ENCODE measurements around the gene PGM2L1. TPM values are rescaled to one million over a fixed set of nuclear protein-coding genes. Genes with fewer than 3 reads are reported as not detected.

Gene PGM2L1
- total RNA-seq, 1 donor from 2014 or later = 1.6 TPM

DNA sequence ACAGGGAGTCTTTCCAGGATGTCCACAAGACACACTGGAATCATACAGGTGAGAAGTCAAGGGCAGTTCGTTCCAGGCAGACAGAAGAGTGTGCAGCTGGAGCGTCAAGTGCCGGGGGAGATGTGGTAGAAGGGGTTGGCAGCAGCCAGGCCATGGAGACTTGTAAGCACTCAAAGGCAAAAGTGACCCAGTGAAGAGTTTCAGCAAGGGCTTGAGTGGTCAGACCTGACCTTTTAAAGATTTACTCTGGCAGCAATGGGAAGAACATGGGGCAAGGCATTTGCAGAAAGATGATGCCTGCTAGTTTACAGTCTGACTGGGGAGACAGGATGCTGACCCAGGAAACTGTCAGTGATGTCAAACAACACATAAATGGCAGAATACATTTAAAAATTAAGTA lies 115.8 kb downstream of the PGM2L1 start:
- H3K27me3 ChIP-seq (ENCODE audit: low read depth) = no peaks in the 10 kb centered on the region
- no peaks in the 10 kb centered on the region for H3K36me3 ChIP-seq
- H3K27ac ChIP-seq (replicated peaks) = no peak overlapping the region
- H3K4me3 ChIP-seq = no peak overlapping the region
- DNase-seq = no peak
- no peaks in the 10 kb centered on the region for H3K9me3 ChIP-seq (replicated peaks)
- H3K4me1 ChIP-seq = no peaks in the 10 kb centered on the region
- intact Hi-C loops (cut with micrococcal nuclease) = no loop called here
- TF ChIP-seq, protein P1, sequence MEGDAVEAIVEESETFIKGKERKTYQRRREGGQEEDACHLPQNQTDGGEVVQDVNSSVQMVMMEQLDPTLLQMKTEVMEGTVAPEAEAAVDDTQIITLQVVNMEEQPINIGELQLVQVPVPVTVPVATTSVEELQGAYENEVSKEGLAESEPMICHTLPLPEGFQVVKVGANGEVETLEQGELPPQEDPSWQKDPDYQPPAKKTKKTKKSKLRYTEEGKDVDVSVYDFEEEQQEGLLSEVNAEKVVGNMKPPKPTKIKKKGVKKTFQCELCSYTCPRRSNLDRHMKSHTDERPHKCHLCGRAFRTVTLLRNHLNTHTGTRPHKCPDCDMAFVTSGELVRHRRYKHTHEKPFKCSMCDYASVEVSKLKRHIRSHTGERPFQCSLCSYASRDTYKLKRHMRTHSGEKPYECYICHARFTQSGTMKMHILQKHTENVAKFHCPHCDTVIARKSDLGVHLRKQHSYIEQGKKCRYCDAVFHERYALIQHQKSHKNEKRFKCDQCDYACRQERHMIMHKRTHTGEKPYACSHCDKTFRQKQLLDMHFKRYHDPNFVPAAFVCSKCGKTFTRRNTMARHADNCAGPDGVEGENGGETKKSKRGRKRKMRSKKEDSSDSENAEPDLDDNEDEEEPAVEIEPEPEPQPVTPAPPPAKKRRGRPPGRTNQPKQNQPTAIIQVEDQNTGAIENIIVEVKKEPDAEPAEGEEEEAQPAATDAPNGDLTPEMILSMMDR (IDR thresholded peaks at IDR 0.05; ENCODE audit: borderline replicate concordance) = no peak

DNA sequence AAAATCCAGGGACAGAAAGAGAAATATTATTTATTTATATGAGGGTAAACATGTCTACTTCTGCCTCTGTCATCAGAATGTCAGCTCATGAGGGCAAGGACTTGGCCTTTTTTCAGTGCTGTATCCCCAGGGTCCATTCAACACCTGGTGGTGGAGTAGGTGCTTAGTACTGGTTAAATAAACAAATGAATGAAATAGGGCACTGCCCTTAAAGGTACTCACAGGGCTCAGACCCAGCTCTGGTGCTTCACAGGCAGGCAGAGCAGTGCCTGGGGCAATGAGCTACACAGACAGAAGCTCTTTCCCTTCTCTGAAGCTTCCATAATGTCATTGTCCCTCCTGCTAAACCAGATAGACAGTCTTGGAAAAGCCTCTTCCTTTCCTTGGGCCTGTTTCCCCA lies 117.7 kb downstream of the PGM2L1 start:
- intact Hi-C loops (cut with micrococcal nuclease) = no loop called here
- TF ChIP-seq, protein P1 (IDR thresholded peaks at IDR 0.05; ENCODE audit: borderline replicate concordance) = no peak
- no peak overlapping the region for H3K4me3 ChIP-seq
- no peak for DNase-seq
- no peaks in the 10 kb centered on the region for H3K4me1 ChIP-seq
- H3K27me3 ChIP-seq (ENCODE audit: low read depth) = no peaks in the 10 kb centered on the region
- H3K27ac ChIP-seq (replicated peaks) = no peak overlapping the region
- no peaks in the 10 kb centered on the region for H3K36me3 ChIP-seq
- H3K9me3 ChIP-seq (replicated peaks) = no peaks in the 10 kb centered on the region

Small RNAs within 50 kb of the gene (microRNA-seq; reads per million reads assigned to microRNA genes)
- gene MIR548AL = not detected

Other genes with a start within 250 kb of the PGM2L1 start
- gene C2CD3, start 227.4 kb downstream of the PGM2L1 start, total RNA-seq = 13.8 TPM
- 29.7 TPM for gene PPME1, start 227.1 kb downstream of the PGM2L1 start, total RNA-seq
- 0.16 TPM for gene P4HA3, start 86.8 kb downstream of the PGM2L1 start, total RNA-seq
- gene KCNE3, start 69.1 kb upstream of the PGM2L1 start, total RNA-seq = 4.3 TPM
- gene LIPT2, start 95.3 kb upstream of the PGM2L1 start, total RNA-seq = 0.96 TPM
- gene POLD3, start 194.1 kb upstream of the PGM2L1 start, total RNA-seq = 6.2 TPM

All from left ventricle myocardium inferior (tissue), 1 donor.